HL-60 (cell line): Measurements from ENCODE around the gene CCDC120.

Experiments used
- DNase-seq, 2 experiments: peaks; one replicate each; pipeline ENCODE4 v3.0.0-alpha.2; 2010 to 2020; ENCODE audit warnings: low read depth in 1 of 2, low spot score in 1 of 2
- H3K27ac ChIP-seq: fragments of 250-450 bp; sonication (Bioruptor Pico); replicated peaks from 2 replicates; pipeline ENCODE4 v1.5.1; 2020; ENCODE audit warnings: mild to moderate bottlenecking, moderate library complexity
- H3K27me3 ChIP-seq: fragments of 250-450 bp; sonication (Bioruptor Pico); 2 replicates; pipeline ENCODE4 v1.5.1; 2021; ENCODE audit warnings: mild to moderate bottlenecking, moderate library complexity; ENCODE audit not compliant: insufficient read depth, poor library complexity, severe bottlenecking
- H3K4me3 ChIP-seq: replicated peaks from 2 replicates; pipeline ENCODE4 v1.5.1; 2011; ENCODE audit warnings: mild to moderate bottlenecking, control low read depth, low read length; ENCODE audit not compliant: insufficient read depth
- CTCF ChIP-seq: IDR thresholded peaks from one replicate; pipeline ENCODE4 v1.5.1; 2011; ENCODE audit warnings: low read length, control low read depth, inconsistent platforms; ENCODE audit not compliant: insufficient read depth
- GABPA ChIP-seq: IDR thresholded peaks from 2 replicates; pipeline ENCODE4 v1.6.1; 2012; ENCODE audit warnings: low read depth
- POLR2AphosphoS5 ChIP-seq: IDR thresholded peaks from 2 replicates; pipeline ENCODE4 v1.6.1; 2012; ENCODE audit warnings: low read depth
- REST ChIP-seq: IDR thresholded peaks from 2 replicates; pipeline ENCODE4 v1.6.1; 2012; ENCODE audit warnings: low read depth; ENCODE audit not compliant: insufficient replicate concordance
- SPI1 ChIP-seq: IDR thresholded peaks from 2 replicates; pipeline ENCODE4 v1.6.1; 2012; ENCODE audit warnings: low read depth, mild to moderate bottlenecking, borderline replicate concordance

The CCDC120 gene

GRCh38 chrX:49071877-49072711, 13.3 kb downstream of the CCDC120 start:
- no peaks in the 10 kb centered on the region for H3K27me3 ChIP-seq
- no peak overlapping the region for H3K27ac ChIP-seq
- DNase-seq: no peak
- no peak overlapping the region for H3K4me3 ChIP-seq
- TF ChIP-seq POLR2AphosphoS5: no peak
- TF ChIP-seq SPI1: no peak
- TF ChIP-seq REST: no peak
- TF ChIP-seq CTCF: no peak
- no peak for TF ChIP-seq GABPA

GRCh38 chrX:49072712-49073095, 13.9 kb downstream of the CCDC120 start:
- H3K4me3 ChIP-seq: no peak overlapping the region
- TF ChIP-seq REST: no peak
- no peak for TF ChIP-seq CTCF
- TF ChIP-seq GABPA: no peak
- TF ChIP-seq POLR2AphosphoS5: no peak
- no peak for TF ChIP-seq SPI1
- DNase-seq: no peak
- no peaks in the 10 kb centered on the region for H3K27me3 ChIP-seq
- H3K27ac ChIP-seq: no peak overlapping the region

- DNase-seq: peak; percentile 74 to 93
- Histone ChIP-seq H3K27ac (peak within 1 kb of the TSS; percentile 39), H3K27me3 (no peaks in the 10 kb centered on the region), H3K4me3 (peak within 1 kb of the TSS; percentile 53)
- TF ChIP-seq SPI1: no peak
- peak; percentile 61; the same call in 1 of the 2 replicates for TF ChIP-seq POLR2AphosphoS5
- no peak for TF ChIP-seq REST
- no peak for TF ChIP-seq CTCF
- peak; percentile 39; the same call in 1 of the 2 replicates for TF ChIP-seq GABPA
These were observed 15.1 kb downstream of the CCDC120 start, which contains the start of gene PRAF2 for GRCh38 chrX:49073601-49074575. Gene PRAF2, minus strand, starts transcription at chrX:49074002. Its CDS starts 15 bp downstream, at chrX:49073987.
